Coronary artery (tissue), 2 donors: ENCODE results near the gene FSCN2.
"Not testable (repeated sequence)": the region's sequence is repeated elsewhere in the genome, so short reads cannot be mapped to it uniquely, and the experiment has no call there.

Experiments
- DNase-seq: peaks from one replicate; pipeline ENCODE4 v3.0.0-alpha.2; 2017; ENCODE audit warnings: low spot score
- H3K27ac ChIP-seq, 2 donors: fragments of 200-600 bp; sonication (generic); one replicate each; pipeline ENCODE4 v1.5.1; 2016 to 2019
- H3K4me3 ChIP-seq: fragments of 200-600 bp; sonication (generic); 2 replicates; pipeline ENCODE4 v1.5.1; 2016; ENCODE audit warnings: mild to moderate bottlenecking, moderate library complexity
- CTCF ChIP-seq: fragments of 200-600 bp; sonication (generic); IDR thresholded peaks from one replicate; pipeline ENCODE4 v1.5.1; 2019; ENCODE audit warnings: antibody characterized with exemption

FSCN2 gene

GRCh38 chr17:81524039-81524864 lies 3.9 kb upstream of the FSCN2 start:
- H3K27ac ChIP-seq, result no peak overlapping the region
- no peak for DNase-seq
- no peak for TF ChIP-seq CTCF
- H3K4me3 ChIP-seq, result no peak overlapping the region

GRCh38 chr17:81524865-81525159 lies 3.4 kb upstream of the FSCN2 start:
- no peak for DNase-seq
- H3K4me3 ChIP-seq, result no peak overlapping the region
- H3K27ac ChIP-seq, result no peak overlapping the region
- TF ChIP-seq CTCF, result no peak

DNA sequence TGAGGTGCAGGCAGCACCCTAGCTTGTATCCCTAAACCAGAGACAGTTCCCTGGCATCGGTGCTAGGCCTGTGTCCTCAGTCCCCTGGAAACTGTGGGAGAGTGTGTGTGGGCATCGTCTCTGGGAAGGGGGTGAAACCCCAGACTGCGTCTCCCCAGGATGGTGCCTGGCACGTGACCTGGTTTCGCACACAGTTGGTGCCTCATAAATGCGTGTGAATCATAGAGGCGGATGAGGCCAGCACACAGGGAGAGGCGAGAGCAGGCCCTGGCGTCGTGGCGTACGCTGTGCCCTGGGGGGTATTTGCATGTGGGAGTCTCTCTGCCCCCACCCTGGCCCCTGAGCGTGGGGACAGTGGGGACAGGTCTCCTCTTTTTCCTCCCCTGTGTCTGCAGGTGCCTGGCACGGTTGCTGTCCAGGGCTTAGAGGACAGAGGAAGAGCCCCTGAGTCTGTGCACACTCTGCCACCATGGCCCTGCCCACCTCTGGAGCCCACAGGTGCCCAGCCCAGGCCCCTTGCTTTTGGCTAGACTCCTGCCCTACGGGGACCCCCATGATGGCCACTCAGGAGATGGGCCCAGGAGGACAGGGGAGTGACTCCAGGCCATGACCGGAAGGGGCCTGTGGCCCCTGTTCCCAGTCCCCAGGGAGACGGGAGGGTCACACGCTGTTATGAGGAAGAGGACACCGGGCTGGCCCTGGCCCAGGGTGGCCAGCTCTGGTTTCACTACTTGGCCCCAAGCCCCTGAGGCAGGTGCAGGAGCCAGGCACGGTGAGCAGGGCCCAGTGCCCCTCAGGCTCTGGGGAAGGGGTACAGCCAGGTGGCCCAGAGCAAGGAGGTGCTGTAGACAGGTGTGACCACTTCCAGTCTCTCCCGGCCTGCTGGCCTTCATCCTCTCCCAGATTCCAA lies 1.3 kb upstream of the FSCN2 start:
- no peak for DNase-seq
- no peak overlapping the region for H3K27ac ChIP-seq
- TF ChIP-seq CTCF, result no peak
- H3K4me3 ChIP-seq, result no peak overlapping the region

GRCh38 chr17:81528384-81528650 lies 140 bp downstream of the FSCN2 start:
- TF ChIP-seq CTCF, result no peak
- H3K27ac ChIP-seq, result no peak overlapping the region
- H3K4me3 ChIP-seq, result no peak overlapping the region
- no peak for DNase-seq

- Histone ChIP-seq H3K27ac (no peak overlapping the region), H3K4me3 (no peak overlapping the region)
- no peak for TF ChIP-seq CTCF
- DNase-seq, result no peak
These were observed 667 bp downstream of the FSCN2 start for GRCh38 chr17:81528651-81529436.

- H3K4me3 ChIP-seq, result no peak overlapping the region
- no peak for DNase-seq
- TF ChIP-seq CTCF, result no peak
- H3K27ac ChIP-seq, result no peak overlapping the region
These were observed 1.2 kb downstream of the FSCN2 start for GRCh38 chr17:81529437-81529803.

DNA sequence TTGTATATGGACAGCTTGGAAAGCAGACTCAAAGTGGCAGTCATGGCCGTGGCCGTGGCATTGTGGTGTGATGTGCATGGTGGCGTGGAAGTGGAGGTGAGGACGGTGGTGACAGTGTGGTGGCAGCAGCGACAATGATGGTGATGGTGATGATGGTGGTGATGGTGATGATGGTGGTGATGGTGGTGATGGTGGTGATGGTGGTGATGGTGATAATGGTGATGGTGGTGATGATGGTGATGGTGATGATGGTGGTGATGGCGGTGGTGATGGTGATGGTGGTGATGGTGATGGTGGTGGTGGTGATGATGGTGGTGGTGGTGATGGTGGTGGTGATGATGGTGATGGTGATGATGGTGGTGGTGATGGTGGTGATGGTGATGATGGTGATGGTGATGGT lies 2.8 kb downstream of the FSCN2 start:
- DNase-seq, H3K27ac ChIP-seq, H3K4me3 ChIP-seq: not testable (repeated sequence)

GRCh38 chr17:81531998-81532404 lies 3.8 kb downstream of the FSCN2 start:
- not testable (repeated sequence) for H3K4me3 ChIP-seq, DNase-seq, H3K27ac ChIP-seq
